Retinal pigment epithelial cell (primary cell): ENCODE results near the gene TSEN2.
"Not testable (repeated sequence)": the region's sequence is repeated elsewhere in the genome, so short reads cannot be mapped to it uniquely, and the experiment has no call there.

Experiments
- DNase-seq: peaks from one replicate; pipeline ENCODE4 v3.0.0-alpha.2; 2010; ENCODE audit warnings: low read depth
- H3K4me3 ChIP-seq: 2 replicates; pipeline ENCODE4 v1.5.1; 2011; ENCODE audit warnings: mild to moderate bottlenecking, low read length, control low read depth, moderate library complexity
- CTCF ChIP-seq: conservative IDR thresholded peaks from 2 replicates; pipeline ENCODE4 v1.5.1; 2011; ENCODE audit warnings: low read depth, low read length, control low read depth, inconsistent platforms

Gene TSEN2

GRCh38 chr3:12476238-12476897 lies 7.9 kb upstream of the TSEN2 start:
- H3K4me3 ChIP-seq = no peak overlapping the region
- no peak for TF ChIP-seq CTCF
- DNase-seq = no peak

DNA sequence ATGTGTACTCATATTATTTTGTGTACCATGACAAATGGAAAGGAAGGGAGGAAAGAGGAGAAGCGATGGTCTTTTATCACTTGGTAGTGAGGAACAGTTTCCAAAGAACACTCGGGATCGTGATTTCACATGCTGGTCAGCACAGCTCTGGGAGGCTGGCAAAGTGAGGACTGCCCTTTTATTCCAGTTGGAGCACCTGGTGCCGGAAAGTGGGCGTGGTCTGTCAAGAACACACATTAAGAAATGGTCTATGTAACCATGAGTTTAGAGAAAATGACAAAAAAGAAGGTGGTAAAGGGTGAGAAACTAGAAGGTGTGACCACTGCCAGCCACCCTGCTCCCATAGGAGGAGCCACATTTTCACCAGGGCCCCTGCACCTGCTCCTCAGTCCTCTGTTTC lies 7.0 kb upstream of the TSEN2 start:
- TF ChIP-seq CTCF = no peak
- H3K4me3 ChIP-seq = no peak overlapping the region
- DNase-seq = no peak

- no peak for DNase-seq
- no peak for TF ChIP-seq CTCF
These were observed 6.0 kb upstream of the TSEN2 start for GRCh38 chr3:12478326-12478725.

DNA sequence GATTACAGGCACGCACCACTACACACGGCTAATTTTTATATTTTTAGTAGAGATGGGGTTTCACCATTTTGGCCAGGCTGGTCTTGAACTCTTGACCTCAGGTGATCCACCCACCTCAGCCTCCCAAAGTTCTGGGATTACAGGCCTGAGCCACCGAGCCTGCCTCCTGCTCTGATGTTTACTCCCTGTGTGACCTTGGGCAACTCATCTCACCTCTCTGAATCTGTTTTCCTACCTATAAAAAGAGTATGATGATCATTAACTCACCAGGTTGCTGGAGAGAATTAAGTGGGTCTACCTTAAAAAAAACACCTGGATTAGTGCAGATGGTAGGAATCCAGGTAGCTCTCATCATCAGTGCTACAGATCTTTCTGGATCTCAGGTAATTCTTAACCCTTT lies 5.1 kb upstream of the TSEN2 start:
- not testable (repeated sequence) for DNase-seq, H3K4me3 ChIP-seq

More at GRCh38 chr3:12478326-12478725, 6.0 kb upstream of the TSEN2 start:
- H3K4me3 ChIP-seq = no peak overlapping the region

DNA sequence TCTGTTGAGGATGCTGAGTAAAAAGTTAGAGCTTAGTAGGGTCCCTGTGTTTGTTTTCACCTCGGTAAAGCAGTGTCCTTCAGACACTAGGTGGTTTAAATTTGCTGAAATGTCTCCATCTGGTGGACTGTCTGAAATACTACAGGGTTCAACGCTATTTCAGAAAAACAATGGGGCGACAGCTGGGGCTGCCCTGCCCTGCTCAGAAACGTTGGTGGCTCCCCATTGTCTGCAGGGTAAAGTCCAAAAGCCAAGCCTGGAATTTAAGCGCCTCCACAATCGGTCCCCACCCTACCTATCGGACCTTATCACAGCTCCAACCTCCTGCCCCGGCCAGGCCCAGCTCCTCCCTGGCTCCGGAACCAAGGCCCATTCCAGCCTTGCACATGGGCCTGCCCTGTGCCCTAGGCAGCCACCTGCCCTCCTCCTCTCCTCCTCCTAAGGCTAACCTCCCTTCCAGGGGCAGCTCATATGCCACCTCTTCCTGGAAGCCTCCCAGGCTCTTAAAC lies 4.3 kb upstream of the TSEN2 start:
- TF ChIP-seq CTCF = peak; percentile 61
- DNase-seq = no peak
- H3K4me3 ChIP-seq = no peak overlapping the region

DNA sequence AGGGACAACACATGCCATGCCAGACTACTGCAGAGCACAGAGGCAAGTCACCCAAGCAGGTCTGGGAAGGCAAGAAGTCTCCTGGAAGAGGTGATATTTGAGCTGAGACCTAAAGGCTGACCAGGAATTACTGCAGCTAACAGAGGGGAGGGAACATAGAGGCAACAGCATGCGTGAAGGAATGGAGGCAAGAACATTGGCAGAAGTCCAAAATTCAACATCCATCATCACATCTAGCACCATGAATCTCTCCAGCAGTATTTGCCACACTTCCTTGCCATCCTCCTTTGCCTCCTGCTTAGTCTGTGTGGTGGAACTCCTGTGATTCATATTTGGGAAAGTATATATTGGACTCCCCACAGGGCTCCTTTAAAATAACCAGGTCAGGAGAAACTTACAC lies 870 bp upstream of the TSEN2 start:
- TF ChIP-seq CTCF = no peak
- H3K4me3 ChIP-seq = peak overlapping the region; percentile 80
- no peak for DNase-seq

DNA sequence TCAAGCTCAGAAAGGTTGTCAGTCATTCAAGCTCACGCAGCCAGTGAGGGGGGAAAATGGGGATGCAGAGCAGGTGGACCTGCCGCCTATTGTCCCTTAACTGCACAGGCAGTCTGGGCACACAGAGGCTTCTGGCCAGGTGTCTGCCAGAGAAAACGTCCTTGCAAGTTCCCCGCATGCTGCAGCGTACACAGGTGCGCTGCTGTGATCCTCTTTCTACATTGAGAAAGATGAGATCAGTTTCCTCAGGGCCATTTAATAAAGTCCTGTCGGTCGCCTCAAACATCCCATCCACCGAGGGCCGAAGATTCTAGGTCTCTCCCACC lies 445 bp upstream of the TSEN2 start:
- H3K4me3 ChIP-seq = peak overlapping the region; percentile 80
- no peak for DNase-seq
- TF ChIP-seq CTCF = no peak
